SK-N-SH treated with all-trans-retinoic acid at 6 μM for 48 hours (cell line): Measurements from ENCODE around the gene ATRX.

ENCODE experiments used
- ARNTL ChIP-seq: fragments of 450-650 bp; formaldehyde crosslinking; IDR thresholded peaks from 2 replicates; pipeline ENCODE4 v1.5.0; 2020; ENCODE audit warnings: low read depth, mild to moderate bottlenecking, moderate library complexity, borderline replicate concordance
- POU6F1 ChIP-seq: fragments of 250-450 bp; sonication (Bioruptor Pico); IDR thresholded peaks from 2 replicates; pipeline ENCODE4 v1.8.0; 2021; ENCODE audit warnings: low read depth, mild to moderate bottlenecking, moderate library complexity, borderline replicate concordance
- TSHZ2 ChIP-seq: fragments of 250-450 bp; sonication (Bioruptor Pico); IDR thresholded peaks from 2 replicates; pipeline ENCODE4 v1.5.0; 2020; ENCODE audit warnings: mild to moderate bottlenecking, moderate library complexity
- ZFP3 ChIP-seq: fragments of 250-450 bp; sonication (Bioruptor Pico); IDR thresholded peaks from 2 replicates; pipeline ENCODE4 v1.5.0; 2020; ENCODE audit warnings: mild to moderate bottlenecking, moderate library complexity
- ZNF8 ChIP-seq: fragments of 450-650 bp; formaldehyde crosslinking; IDR thresholded peaks from 2 replicates; pipeline ENCODE4 v1.5.0; 2020; ENCODE audit warnings: mild to moderate bottlenecking, moderate library complexity

- TF ChIP-seq ZFP3 (CRISPR knock-in tag) (no peak), POU6F1 (CRISPR knock-in tag) (no peak), TSHZ2 (CRISPR knock-in tag) (peak; percentile 10; the same call in 1 of the 2 replicates), ZNF8 (CRISPR knock-in tag) (no peak), ARNTL (no peak)
These were observed at the start of gene ATRX for GRCh38 chrX:77785486-77786364.
